ENCODE data around the gene MBD5.

MBD5 gene

DNA sequence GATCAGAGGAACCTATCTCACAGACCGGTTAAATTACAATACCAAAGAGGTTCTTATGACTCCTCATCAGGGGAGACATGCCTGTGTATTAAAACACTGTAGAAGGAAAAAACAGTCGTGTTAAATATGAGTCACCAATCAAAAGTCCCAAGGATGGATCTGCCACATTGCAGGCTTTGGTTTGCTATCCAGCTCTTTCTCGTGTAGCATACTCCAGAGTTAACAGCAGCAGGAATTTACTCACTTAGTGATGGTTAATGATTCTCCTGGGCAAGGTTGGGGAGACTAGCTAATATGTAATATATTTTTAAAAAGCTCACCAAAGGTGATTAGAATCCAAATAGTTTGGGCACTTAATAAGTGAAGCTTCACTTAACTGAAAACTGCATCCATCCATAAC lies 109.7 kb downstream of the MBD5 start:
- no peak for DNase-seq

DNA sequence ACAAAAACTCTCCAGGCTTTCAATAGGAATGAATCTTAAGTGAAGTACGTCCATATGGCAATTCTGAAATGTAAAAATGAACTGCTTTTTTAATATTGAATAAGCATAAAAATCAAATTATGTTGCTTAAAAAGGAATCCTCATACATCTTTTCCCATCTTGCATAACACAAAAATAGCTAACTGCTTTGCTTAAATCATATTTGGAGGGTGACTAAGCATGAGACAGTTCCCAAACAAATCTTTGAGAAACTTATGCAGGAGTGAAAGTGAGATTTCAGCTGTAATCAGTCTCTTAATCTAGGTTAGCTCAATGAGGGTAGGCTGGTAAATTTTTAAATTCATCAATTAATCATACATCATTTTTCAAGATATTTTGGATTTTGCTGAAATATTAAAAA lies 111.5 kb downstream of the MBD5 start:
- no peak for DNase-seq

DNA sequence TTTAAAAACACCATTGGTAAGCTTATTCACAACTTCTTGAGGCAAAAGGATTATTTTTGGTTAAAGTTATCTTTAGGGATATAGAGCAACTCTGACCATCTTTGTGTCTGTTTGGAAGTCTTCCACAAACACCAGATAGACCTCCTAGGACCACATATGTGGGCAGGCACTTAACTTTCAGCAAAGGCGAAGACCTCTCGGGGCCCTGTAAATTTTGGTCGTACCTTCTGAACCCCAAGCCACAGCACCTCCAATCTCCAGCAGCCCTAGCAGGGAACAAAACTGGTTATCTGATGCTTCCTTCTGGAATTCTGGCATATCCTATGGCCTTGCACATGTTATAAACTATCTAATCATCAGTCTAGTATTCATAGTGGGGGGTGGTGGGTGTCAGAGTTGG lies 114.8 kb downstream of the MBD5 start:
- no peak for DNase-seq

DNA sequence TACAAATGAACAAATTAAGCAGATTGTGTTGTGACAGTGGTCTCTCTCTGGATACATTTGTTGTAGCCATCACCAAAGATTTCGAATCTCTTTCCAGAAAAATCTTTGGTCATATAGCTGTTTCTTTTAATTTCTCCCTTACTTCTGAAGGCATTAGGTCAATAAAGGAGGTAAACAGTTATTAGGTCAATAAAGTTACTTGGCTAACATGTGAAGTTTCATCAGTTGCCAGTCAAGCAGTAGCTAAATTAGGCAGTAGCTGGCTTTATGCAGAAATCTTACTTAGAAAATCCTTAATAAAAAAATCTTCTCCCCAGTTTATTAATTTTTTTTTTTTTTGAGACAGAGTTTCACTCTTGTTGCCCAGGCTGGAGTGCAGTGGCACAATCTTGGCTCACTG lies 115.5 kb downstream of the MBD5 start:
- no peak for DNase-seq

DNA sequence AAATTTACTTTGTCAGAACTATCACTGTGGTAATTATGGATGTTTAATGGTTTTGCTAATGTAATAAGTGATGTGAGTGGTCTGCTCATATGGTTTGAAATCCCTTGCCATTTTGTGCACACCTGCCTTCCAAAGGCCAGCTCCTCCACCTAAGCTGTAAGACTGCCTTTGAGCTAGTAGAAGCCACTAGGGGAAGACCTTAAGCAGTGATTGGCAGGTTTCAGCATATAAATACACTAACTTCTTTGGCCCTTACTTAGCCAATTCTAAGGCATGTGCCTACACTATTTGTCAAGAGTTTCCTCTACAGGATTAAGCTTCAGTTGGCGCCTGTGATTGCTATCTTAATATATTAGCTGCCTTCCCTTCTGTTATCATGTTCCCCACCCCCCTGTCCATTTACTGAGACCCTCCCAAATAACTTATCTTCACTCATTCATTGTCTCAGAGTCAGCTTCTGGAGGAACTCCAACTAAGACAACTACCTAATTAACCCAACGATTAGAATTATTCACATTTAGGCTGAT lies 141.1 kb downstream of the MBD5 start:
- no peak for DNase-seq

DNA sequence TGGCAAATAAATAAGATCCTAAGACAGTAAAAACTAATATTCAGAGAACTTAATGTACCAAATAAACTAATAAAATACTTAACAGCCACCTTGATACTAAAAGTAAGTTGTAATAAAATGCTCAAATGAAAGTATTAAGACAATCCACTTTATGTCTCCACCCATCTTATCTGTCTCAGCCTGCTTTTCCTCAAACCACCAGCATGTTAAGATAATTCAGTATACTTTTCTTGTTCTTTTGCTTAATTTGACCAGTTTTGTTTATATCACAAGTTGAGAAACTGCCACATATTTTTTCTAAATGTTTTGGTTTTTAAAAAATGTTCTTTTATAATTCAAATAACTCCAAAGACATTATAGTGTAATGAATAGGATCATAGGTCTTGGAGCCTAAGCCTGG lies 142.0 kb downstream of the MBD5 start:
- DNase-seq: no peak

DNA sequence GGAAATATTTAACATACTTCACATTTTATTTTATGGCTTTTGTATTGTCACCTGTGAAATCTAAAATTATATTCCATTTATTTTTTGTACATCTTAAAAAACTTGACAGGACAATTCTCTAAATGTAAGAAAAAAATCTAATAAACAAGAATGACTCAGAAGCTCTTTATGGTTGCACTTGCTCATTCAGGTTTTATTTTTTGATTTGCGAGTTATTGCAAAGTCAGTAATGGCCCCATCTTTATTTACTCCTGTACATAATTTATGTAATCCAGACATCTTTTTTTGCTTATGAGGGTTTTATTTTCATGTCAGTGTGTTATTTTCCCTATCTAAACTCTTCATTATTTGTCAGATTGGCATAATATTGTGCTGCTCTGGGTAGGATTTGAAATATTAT lies 145.1 kb downstream of the MBD5 start:
- no peak for DNase-seq

DNA sequence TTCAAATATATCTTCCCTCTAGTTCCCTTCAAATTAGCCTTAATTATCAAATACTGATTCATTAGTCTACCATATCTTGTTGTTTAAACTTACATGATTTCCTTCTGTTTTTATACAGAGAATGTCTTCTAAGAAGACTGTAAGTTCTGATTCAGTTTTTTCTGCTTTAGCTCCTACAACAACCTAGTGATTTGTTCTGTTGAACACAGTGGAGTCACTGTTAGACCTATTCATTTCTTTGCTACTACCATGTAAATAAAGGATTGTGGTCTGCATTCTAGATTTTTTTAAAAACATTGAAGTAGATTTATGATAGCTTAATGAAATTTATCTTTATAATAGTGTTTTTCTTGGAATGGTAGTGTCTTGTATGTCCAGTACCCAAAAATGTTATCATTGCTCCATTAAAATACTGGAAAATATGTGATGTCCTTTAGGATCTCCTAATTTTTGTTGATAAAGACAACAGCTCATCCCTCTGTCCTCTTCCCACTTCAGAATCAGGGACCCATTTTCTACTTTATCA lies 146.4 kb downstream of the MBD5 start:
- no peak for DNase-seq

DNA sequence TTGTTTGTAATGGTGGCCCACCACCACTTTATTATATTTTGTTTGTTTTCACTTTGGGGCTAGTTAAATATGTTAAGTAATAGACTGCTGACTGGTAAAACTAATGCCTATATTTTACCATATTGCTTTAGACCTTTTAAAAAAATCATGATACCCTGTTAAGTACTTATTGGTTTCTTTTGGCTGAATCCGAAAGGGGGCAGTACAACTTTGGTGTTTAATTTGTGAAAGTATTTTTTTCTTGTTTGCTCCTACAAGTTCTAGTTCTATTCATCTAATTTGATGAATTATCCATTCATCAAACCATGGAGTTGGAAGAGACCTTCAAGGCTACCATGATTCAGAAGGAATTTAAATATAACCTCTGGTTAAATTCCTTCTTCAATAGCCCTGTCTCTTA lies 147.0 kb downstream of the MBD5 start:
- DNase-seq: no peak

DNA sequence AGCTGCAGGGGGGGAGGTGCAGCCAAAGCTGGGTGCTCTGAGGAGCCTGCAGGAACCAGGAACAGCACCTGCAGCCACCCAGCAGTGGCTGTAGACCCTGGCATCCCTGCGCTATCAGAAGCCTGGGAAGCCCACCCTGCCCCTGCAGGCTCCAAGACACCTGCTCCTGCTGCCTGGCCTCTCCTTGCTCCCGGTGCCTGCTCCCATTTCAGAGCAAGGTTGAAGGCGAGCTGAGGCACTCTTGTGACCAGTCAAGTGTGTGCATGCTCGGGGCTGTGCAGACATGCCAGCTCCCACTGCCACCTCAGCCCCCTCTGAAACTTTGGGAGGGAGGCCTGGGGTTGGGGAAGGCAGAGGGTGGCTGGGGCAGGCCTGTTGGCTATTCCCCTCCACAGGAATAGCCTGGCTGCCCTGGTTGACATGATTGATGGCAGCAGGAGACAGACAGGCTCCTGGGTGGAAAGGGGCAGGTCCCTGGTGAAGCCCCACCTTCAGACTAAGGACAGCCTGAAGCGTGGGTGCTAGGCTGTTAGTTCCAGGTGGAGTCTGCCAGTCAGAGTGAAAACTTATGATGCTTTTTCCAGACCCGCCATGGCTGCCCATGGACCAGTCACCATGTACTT lies 151.4 kb downstream of the MBD5 start:
- DNase-seq: no peak

DNA sequence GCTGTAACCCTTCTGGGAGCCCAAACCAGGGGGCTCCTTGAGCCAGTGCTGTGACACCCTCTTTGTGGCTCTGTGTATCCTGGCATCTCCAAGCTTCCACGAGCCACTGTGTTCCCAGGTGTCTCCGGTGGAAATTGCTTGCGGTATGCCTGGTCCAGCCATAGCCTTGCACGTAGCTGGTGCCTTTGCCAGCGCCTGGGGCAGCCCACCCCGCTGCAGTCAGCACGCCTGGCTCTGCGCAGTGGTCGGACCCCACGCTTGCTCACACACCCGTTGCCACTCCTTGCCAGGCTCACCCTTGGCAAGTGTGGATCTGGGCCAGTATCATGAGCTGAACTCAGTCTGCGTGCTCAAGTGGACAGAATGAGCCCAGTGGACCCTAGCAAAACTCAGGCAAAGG lies 152.3 kb downstream of the MBD5 start:
- no peak for DNase-seq

DNA sequence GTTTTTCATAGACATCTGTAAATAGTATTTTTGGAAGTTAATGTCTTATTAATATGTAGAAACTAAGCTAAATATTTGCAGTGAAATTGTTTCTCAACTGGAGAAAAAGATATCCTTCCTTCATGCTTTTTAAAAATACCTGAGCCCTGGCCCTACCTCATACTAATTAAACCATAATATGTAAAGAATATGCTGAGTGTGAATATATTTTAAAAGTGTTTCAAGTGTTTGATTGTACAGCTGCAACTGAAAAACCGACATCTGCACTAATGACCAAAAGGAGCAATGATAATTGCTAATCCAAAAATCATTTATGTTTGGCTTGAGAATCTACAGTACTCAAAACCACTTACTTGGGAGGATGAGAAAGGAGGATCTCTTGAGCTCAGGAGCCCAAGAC lies 156.7 kb downstream of the MBD5 start:
- no peak for DNase-seq

DNA sequence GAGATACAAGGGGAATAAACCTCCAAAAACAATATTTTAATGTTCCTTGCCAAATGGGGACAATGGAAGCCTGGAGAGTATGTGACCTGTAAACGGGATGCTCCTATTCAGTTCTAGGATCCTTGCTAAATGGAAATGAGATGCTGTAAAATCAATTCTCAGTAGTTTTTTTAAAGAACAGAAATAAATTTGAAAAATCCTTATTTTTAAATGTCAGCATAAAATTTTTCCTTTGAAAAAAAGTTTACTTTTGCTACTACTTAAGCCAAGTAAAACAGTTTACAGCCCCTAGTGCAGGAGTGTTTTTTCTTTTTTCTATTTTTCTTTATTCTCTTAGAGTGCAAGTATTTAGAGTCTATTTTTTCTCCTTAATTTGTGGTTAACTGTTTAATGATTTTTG lies 158.8 kb downstream of the MBD5 start:
- DNase-seq: no peak

DNA sequence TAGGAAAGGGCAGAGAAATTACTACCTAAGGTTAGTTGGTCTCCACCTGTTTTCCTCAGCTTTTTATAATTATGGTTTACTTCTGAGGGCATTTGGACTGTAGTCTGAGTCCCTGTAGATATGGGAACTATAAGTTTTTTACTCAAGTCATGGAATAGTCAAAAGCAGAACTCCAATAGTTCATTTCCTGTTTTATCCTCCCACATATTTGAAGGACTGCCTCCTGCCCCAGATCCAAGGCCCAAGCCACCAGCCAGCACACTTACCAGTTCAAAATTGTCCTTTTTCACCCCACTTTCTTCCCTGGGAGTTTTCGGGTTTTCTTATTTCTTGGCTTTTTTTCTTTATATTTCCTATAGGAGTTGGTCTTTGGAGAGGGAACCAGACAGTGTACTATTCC lies 164.1 kb downstream of the MBD5 start:
- no peak for DNase-seq

DNA sequence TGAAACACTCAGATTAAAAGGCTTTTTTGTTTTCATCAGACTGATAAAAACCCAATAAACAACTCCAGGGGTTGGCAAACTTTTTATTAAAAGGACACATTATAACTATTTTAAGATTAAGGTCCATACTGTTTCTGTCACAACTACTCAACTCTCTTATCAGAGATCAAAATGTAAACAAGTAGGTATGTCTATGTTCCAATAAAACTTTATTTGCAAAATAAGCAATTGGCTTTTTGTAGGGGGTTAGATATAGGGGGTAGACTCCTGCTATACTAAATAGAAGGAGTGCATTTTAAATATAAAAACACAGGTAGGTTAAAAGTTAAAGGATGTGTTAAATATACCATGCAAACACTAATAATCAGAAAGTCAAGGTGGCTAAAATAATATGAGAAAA lies 174.0 kb downstream of the MBD5 start:
- no peak for DNase-seq

DNA sequence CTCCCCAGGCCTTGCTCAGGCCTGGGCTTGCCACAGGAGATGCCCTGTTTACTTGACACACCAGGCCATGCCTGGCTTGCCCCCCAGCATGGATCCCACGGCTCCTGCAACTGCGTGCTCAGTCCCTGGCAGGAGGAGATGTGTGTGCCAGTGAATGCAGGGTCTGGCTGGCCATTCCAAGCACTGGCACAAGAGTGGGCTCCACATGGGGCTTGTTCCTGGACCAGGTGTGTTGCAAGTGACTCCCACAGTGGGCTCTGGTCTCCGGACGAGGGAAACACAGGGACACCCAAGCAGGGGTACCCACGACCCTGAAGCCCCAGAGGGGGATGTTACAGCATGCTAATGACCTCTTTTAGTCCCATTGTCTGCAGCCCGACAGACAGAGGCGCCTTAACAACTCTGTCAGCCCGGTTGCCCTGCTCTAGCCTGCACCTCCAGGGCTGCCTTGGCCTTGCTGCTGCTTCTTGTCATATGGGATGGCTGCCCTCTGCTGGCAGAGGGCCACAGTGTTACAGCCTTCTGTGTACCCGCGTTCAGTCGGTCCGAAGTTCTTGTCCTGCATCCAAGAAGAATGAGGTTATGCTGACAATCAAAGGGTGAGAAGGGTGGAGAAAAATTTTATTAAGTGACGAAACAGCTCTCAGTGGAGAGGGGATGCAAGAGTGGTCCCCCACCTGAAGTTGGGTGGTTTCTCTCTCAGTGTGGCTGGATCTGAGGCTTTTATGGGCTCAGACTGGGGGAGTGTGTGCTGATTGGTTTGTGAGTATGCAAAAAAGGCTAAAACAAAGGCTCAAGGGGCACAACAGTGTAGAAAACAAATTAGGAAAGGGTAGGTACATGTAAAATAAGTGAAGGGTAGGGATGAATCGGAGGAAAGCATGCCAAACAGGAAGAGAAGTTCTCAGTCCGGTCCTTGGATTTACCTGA lies 180.4 kb downstream of the MBD5 start:
- DNase-seq: peak; percentile 23

DNA sequence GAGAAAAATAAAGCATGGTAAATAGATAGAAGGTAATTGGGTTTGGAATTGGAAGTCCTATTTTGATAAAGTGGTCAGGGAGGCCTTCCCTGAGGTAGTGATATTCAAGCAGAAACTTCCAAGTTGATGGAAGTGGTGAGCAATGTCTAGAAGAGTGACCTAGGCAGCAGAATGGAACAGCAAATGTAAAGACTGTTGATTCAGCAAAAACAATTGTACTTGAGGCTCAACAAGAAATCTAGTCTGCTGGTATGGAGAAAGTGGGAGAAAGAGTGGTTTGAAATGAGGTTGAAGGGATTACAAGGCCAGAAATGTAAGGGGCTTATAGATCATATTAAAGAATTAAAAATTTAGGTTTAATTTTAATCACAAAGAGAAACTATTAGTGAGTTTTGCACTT lies 181.3 kb downstream of the MBD5 start:
- no peak for DNase-seq

DNA sequence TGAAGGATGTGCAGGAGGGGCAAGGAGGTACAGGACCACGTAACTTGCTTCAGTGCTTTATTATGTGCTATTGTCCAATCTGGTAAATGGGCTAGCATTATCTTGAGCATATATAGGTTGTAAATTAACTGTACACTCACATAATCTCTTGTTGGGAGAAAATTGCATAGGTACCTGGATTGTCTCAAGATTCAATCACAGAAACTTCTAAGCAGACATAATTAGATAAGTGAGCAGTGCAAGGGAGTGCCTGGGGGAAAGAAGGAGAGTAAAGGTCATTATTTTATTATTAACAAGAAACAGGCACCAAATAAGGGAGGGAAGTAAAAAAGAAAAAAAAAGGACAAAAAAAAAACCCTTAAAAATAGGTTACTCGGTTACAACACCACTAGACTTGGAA lies 186.2 kb downstream of the MBD5 start:
- no peak for DNase-seq

DNA sequence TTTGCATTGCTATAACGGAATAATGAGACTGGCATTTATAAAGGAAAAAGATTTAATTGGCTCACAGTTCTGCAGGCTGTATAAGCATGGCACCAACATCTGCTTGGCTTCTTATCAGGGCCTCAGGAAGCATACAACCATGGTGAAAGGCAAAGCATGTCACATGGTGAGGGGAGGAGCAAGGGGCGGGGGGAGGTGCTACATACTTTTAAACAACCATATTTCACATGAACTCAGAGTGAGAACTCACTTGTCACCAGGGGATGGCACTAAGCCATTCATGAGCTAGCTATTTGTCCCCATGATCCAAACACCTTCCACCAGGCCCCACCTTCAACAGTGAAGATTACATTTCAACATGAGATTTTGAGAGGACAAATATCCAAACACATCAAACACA lies 188.7 kb downstream of the MBD5 start:
- no peak for DNase-seq

DNA sequence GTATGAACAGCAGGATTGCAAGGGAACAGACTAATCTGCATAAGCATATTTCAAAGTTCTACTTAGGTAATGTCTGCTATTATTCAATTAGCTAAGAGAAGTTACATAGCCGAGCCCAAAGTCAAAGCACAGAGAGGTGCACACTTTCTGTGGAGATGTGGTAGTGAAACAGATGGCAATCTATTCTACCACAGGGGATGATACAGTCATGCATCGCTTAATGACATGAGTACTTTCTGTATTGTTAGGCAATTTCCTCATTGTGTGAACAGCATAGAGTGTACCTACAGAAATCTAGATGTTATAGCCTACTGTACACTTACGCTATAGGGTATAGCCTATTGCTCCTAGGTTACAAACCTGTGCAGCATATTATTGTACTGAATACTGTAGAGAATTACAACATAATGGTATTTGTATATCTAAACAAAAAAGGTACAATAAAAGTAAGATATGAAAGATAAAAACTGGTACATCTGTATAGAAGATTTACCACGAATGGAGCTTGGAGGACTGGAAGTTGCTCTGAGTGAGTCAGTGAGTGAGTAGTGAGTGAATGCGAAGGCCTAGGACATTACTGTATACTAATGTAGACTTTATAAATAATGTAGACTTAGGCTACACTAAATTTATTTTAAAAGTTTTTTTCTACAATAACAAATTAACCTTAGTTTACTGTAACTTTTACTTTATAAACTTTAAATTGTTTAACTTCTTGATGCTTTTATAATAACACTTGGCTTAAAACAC lies 197.6 kb downstream of the MBD5 start:
- DNase-seq: no peak

DNA sequence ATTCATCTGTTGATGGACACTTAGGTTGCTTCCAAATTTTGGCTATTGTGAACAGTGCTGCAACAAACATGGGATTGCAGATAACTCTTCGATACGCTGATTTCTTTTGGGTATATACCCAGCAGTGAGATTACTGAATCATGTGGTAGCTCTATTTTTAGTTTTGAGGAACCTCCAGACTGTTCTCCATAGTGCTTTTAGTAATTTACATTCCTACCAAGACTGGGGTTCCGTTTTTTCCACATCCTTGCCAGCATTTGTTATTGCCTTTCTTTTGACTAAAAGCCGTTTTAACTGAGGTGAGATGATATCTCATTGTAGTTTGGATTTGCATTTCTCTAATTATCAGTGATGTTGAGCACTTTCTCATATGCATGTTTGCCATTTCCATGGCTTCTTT lies 200.3 kb downstream of the MBD5 start:
- DNase-seq: no peak

DNA sequence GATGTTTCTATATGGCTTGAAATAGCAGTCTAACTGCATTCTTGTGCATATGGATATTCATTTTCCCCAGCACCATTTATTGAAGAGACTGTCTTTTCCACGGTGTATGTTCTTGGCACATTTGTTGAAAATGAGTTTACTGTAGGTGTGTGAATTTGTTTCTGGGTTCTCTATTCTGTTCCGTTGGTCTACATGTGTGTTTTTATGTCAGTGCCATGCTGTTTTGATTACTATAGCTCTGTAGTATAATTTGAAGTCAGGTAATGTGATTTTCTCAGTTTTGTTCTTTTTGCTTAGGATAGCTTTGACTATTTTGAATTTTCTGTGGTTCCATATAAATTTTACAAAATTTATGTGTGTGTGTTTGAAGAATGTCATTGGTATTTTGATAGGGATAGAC lies 201.0 kb downstream of the MBD5 start:
- no peak for DNase-seq

DNA sequence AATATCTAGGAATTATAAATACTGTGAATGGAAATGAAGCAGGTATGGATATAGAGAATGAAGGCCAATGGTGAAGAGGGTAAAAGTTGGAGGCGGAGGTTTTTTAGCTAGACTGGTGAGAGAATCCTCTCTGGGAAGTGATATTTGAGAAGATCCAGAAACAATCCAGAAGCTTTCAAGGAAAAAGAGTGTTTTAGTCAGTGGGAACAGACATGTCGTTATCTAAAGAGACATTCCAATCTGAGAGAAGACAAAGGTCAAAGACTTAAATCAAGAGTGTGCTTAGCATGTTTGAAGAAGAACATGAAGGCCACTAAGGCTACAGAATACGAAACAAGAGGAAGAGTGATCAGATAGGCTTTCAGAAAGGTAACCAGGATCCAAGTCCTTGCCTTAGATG lies 211.0 kb downstream of the MBD5 start:
- no peak for DNase-seq

DNA sequence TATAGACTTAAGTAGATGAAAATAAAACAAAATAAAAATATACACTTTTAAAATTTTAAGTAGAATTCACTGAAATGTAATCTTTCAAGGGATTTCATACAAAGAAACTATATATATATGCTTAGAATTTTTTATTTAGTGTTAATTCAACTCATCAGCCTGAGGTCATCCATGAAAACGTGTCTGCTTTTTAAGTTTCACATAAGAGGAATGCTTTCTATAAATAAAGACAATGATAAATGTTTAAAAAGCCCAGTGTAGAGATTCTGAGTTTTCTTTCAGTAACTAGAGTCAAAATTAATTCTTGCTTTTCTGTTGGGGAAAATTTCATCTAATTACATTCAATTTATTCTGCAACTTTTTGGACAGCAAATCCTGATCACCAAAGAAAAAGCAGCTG lies 213.3 kb downstream of the MBD5 start:
- DNase-seq: no peak
